Testis (tissue), 3 donors: Measurements from ENCODE around the gene RBKS. TPM values are rescaled to one million over a fixed set of nuclear protein-coding genes. Genes with fewer than 3 reads are reported as not detected.
A peak's percentile ranks its signal among the peaks of the same experiment; 100 is the strongest.

Experiments used
- DNase-seq: peaks from one replicate; pipeline ENCODE4 v3.0.0-alpha.2; 2019
- H3K27ac ChIP-seq, 2 donors: fragments of 200-600 bp; sonication (generic); one replicate each; pipeline ENCODE4 v1.5.1; 2019
- H3K27me3 ChIP-seq: fragments of 200-600 bp; sonication (generic); one replicate; pipeline ENCODE4 v1.5.1; 2019
- H3K36me3 ChIP-seq: fragments of 200-600 bp; sonication (generic); one replicate; pipeline ENCODE4 v1.5.1; 2017; ENCODE audit warnings: low read depth; ENCODE audit errors: missing control alignments
- H3K4me1 ChIP-seq: fragments of 200-600 bp; sonication (generic); one replicate; pipeline ENCODE4 v1.5.1; 2019
- H3K4me3 ChIP-seq, 2 donors: fragments of 200-600 bp; sonication (generic); one replicate each; pipeline ENCODE4 v1.5.1; 2017 to 2019
- H3K9me3 ChIP-seq: fragments of 200-600 bp; sonication (generic); one replicate; pipeline ENCODE4 v1.5.1; 2017
- POLR2A ChIP-seq: fragments of 450-650 bp; IDR thresholded peaks from one replicate; pipeline ENCODE4 v1.6.1; 2017; ENCODE audit warnings: antibody characterized with exemption, mild to moderate bottlenecking, moderate library complexity
- WGBS, 2 donors: methylation state at CpG; one replicate each; pipeline ENCODE4 v1.1.5; 2018; 5-methylcytosine and 5-hydroxymethylcytosine counted together
- intact Hi-C: fragments of 100-400 bp; cut with DNase I; formaldehyde crosslinking; loops from one replicate; pipeline ENCODE4 v1.15.1; 2023; ENCODE audit warnings: low total_unique reads
- polyA plus RNA-seq: library from polyadenylated mRNA; stranded (reverse); fragments of 350-450 nt; fragmentation: Illumina TruSeq; extraction: RNeasy Lipid Tissue Mini Kit (QIAGEN cat#74804); gene quantifications from one replicate; pipeline ENCODE4 v1.2.3, GENCODE V29; 2014; ENCODE audit warnings: low read depth, low replicate concordance; ENCODE audit not compliant: insufficient read depth
- total RNA-seq, 2 donors: library from RNA; depleted of rRNA; stranded (reverse); fragments of >200 nt; gene quantifications; one replicate each; pipeline ENCODE4 v1.2.3, GENCODE V29; 2016
- TF ChIP-seq, protein P1 (sequence below), 3 experiments: fragments of 450-650 bp in 2 of 3; fragments of 200-600 bp in 1 of 3; sonication (generic) in 1 of 3; IDR thresholded peaks; one replicate each; pipeline ENCODE4 v1.5.1; 2016 to 2019; ENCODE audit warnings: antibody characterized with exemption in 3 of 3, mild to moderate bottlenecking in 2 of 3, moderate library complexity in 1 of 3

Gene RBKS
- total and polyA plus RNA-seq, 3 donors from 2014 or later = 6.1 to 18.4 (median 6.3) TPM

DNA sequence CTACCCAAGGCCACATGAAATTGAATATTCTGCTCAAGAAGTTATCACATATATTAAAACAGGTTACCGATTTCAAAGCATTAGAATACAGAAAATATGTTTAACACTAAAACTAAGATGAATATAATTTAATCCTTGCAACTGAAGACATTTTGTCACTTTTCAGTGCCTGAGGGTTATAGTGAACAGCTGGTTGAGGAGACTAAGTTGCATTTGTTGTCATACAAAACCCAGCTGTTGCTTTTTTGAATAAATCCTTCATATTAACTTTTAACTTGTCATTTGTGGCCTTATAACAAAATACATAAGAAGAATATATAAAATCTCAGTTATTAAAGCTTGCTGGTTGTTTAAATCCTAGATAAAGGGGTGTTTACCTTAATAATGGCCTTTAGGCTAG, 37.5 kb downstream of the RBKS start:
- intact Hi-C loops = no loop called here
- Histone ChIP-seq H3K36me3 (no peaks in the 10 kb centered on the region), H3K4me3 (no peak overlapping the region), H3K27me3 (no peaks in the 10 kb centered on the region), H3K27ac (no peak overlapping the region), H3K4me1 (no peaks in the 10 kb centered on the region), H3K9me3 (no peaks in the 10 kb centered on the region)
- DNase-seq = no peak
- TF ChIP-seq POLR2A = no peak
- TF ChIP-seq, protein P1, sequence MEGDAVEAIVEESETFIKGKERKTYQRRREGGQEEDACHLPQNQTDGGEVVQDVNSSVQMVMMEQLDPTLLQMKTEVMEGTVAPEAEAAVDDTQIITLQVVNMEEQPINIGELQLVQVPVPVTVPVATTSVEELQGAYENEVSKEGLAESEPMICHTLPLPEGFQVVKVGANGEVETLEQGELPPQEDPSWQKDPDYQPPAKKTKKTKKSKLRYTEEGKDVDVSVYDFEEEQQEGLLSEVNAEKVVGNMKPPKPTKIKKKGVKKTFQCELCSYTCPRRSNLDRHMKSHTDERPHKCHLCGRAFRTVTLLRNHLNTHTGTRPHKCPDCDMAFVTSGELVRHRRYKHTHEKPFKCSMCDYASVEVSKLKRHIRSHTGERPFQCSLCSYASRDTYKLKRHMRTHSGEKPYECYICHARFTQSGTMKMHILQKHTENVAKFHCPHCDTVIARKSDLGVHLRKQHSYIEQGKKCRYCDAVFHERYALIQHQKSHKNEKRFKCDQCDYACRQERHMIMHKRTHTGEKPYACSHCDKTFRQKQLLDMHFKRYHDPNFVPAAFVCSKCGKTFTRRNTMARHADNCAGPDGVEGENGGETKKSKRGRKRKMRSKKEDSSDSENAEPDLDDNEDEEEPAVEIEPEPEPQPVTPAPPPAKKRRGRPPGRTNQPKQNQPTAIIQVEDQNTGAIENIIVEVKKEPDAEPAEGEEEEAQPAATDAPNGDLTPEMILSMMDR (IDR thresholded peaks at IDR 0.05) = no peak
- WGBS, 2 donors = 92 to 97% methylated on average over 1 of the region's 1 CpG

DNA sequence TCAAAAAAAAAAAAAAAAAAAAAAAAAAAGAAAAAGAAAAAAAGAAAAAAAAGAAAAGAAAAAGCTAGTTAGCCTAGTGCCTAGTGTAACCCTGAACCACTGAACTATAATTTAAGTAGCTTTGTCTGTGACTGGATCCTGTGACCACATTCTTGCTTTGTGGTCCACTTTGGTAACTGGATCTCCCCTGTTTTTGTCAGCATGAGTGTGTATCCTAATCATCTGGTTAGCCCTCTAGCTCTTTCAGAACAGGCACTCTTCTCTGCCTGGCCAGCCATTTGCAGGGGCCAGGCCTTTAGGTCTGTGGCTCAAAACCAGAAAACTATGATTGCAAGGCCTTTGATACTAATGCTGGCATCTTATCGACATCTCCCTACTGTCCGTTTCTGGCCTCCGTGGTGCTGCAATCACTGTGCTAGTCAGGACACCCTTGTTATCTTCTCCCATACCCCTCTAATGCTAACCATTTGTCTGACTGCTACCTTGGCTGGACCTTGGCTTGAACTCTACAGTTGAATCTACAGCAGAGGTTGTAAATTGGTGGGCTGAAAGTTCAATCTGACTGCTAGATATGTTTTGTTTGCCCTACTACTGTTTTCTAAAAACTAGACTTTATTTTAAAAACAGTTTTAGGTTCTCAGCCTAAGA, 40.5 kb downstream of the RBKS start:
- H3K27ac ChIP-seq = no peak overlapping the region
- WGBS, 2 donors = 91 to 93% methylated on average over 3 of the region's 3 CpGs
- TF ChIP-seq, protein P1 (IDR thresholded peaks at IDR 0.05) = no peak
- TF ChIP-seq POLR2A = no peak
- H3K36me3 ChIP-seq = no peaks in the 10 kb centered on the region
- H3K4me1 ChIP-seq = no peaks in the 10 kb centered on the region
- H3K9me3 ChIP-seq = no peaks in the 10 kb centered on the region
- intact Hi-C loops = no loop called here
- no peak overlapping the region for H3K4me3 ChIP-seq
- no peaks in the 10 kb centered on the region for H3K27me3 ChIP-seq
- DNase-seq = no peak

DNA sequence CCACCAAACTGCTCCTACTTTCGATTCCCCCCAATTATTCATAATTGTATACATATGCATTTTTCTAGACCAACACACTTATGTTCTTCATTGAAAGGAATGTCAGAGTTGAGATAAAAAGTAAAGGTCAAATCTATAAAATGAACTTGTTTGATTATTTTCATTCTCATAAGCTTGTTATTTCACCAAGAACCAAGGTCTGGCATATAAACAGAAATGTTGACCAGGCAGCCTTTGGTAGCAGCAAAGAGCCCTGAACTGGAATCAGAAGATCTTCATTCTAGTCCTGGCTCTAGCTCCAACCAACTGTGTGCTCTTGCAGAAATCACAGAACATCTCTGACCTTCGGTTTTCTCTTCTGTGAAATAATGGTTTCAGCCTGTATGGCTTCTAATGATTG, 42.9 kb downstream of the RBKS start:
- 74 to 89% methylated on average over 2 of the region's 2 CpGs for WGBS, 2 donors
- no peaks in the 10 kb centered on the region for H3K27me3 ChIP-seq
- TF ChIP-seq POLR2A = no peak
- TF ChIP-seq, protein P1 (IDR thresholded peaks at IDR 0.05) = no peak
- no peaks in the 10 kb centered on the region for H3K36me3 ChIP-seq
- no peaks in the 10 kb centered on the region for H3K9me3 ChIP-seq
- H3K27ac ChIP-seq = no peak overlapping the region
- DNase-seq = no peak
- H3K4me3 ChIP-seq = no peak overlapping the region
- H3K4me1 ChIP-seq = no peaks in the 10 kb centered on the region
- intact Hi-C loops = no loop called here

DNA sequence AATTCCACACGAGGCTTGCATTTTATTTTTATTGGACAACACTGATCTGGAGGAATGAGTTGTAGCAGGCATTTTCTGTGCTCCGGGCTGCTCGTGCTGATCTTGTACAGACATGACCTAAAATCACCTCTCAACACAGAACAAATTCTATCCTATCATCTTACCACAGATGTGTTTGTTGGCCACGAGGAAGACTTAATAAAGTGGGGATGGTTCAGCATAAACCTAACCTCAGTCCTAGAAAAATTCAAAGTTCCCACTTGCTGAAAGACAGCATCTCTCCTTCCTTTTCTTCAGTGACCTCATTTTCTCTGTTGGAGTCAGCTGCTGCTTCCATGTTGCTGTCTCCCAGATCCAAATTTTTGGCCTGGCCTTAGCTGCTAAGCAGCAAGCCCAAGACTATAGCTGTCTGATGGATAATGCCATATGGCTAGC, 45.3 kb downstream of the RBKS start:
- Histone ChIP-seq H3K27ac (peak overlapping the region in 1 of 2 donors; percentile 45), H3K4me1 (no peaks in the 10 kb centered on the region), H3K36me3 (no peaks in the 10 kb centered on the region), H3K27me3 (no peaks in the 10 kb centered on the region), H3K9me3 (no peaks in the 10 kb centered on the region), H3K4me3 (no peak overlapping the region)
- WGBS, 2 donors = 44 to 66% methylated on average over 4 of the region's 4 CpGs
- TF ChIP-seq POLR2A = no peak
- TF ChIP-seq, protein P1 (IDR thresholded peaks at IDR 0.05) = no peak
- intact Hi-C loops = no loop called here
- DNase-seq = no peak

DNA sequence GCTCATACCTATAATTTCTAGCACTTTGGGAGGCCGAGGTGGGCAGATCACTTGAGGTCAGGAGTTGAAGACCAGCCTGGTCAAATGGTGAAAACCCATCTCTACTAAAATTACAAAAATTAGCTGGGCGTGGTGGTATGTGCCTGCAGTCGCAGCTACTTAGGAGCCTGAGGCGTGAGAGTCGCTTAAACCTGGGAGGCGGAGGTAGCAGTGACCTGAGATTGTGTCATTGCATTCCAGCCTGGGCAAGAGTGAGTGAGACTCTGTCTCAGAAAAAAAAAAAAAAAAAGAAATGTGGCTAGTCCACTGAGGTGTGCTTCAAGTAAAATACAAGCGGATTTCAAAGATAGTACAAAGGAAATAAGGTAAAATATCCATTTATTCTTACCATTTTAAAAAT, 46.2 kb downstream of the RBKS start:
- no peak for DNase-seq
- WGBS, 2 donors = 99% methylated on average over 7 of the region's 7 CpGs
- no peaks in the 10 kb centered on the region for H3K9me3 ChIP-seq
- intact Hi-C loops = no loop called here
- no peaks in the 10 kb centered on the region for H3K4me1 ChIP-seq
- no peak overlapping the region for H3K27ac ChIP-seq
- H3K4me3 ChIP-seq = no peak overlapping the region
- no peaks in the 10 kb centered on the region for H3K27me3 ChIP-seq
- TF ChIP-seq POLR2A = no peak
- TF ChIP-seq, protein P1 (IDR thresholded peaks at IDR 0.05) = no peak
- no peaks in the 10 kb centered on the region for H3K36me3 ChIP-seq
